Measurements from ENCODE around the gene JAK1. TPM values are rescaled to one million over a fixed set of nuclear protein-coding genes. Genes with fewer than 3 reads are reported as not detected.

The JAK1 gene
- total RNA-seq, 1 experiment from 2014 or later = 138 TPM

DNA sequence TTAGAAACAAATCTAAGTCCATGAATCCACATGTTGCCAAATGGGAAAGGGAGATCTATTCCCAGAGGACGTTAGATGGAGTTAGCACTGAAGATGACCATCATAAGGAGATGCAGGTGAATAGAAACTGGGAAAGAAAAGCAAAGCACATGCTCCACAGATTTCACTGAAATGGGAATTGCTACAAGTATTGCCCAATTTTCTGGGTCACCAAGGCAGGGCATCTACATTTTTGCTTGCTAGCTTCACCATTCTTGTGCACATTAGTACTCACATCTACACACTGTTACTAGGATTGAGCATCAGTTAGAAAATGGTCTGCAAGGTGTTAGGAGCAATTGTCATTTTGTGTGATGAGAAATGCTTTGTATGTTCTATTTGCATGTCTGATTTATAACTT is 99.1 kb downstream of the JAK1 start:
- Histone ChIP-seq H3K36me3 (ENCODE audit: control insufficient read depth, insufficient read depth, low read length) (peaks cover 8% of the 10 kb centered on the region), H3K27ac (ENCODE audit: low read length) (no peak overlapping the region), H3K27me3 (ENCODE audit: control insufficient read depth, insufficient read depth, low read length) (no peaks in the 10 kb centered on the region), H3K4me1 (ENCODE audit: control insufficient read depth, insufficient read depth, low read length) (no peaks in the 10 kb centered on the region), H3K9me3 (ENCODE audit: control insufficient read depth, insufficient read depth, low read depth, low read length) (no peaks in the 10 kb centered on the region), H3K4me3 (ENCODE audit: low read depth in 2 of 2, low read length in 2 of 2) (no peak overlapping the region)
- no TSS peak for BruUV-seq (replicated peaks)
- in situ Hi-C loops (cut with HindIII; ENCODE audit: low pct_unique_long_range_greater_than_20kb, low sequenced_read_pairs) (no loop called here), intact Hi-C loops (cut with micrococcal nuclease; ENCODE audit: unreplicated experiment) (no loop called here)
- TF ChIP-seq, protein P1, sequence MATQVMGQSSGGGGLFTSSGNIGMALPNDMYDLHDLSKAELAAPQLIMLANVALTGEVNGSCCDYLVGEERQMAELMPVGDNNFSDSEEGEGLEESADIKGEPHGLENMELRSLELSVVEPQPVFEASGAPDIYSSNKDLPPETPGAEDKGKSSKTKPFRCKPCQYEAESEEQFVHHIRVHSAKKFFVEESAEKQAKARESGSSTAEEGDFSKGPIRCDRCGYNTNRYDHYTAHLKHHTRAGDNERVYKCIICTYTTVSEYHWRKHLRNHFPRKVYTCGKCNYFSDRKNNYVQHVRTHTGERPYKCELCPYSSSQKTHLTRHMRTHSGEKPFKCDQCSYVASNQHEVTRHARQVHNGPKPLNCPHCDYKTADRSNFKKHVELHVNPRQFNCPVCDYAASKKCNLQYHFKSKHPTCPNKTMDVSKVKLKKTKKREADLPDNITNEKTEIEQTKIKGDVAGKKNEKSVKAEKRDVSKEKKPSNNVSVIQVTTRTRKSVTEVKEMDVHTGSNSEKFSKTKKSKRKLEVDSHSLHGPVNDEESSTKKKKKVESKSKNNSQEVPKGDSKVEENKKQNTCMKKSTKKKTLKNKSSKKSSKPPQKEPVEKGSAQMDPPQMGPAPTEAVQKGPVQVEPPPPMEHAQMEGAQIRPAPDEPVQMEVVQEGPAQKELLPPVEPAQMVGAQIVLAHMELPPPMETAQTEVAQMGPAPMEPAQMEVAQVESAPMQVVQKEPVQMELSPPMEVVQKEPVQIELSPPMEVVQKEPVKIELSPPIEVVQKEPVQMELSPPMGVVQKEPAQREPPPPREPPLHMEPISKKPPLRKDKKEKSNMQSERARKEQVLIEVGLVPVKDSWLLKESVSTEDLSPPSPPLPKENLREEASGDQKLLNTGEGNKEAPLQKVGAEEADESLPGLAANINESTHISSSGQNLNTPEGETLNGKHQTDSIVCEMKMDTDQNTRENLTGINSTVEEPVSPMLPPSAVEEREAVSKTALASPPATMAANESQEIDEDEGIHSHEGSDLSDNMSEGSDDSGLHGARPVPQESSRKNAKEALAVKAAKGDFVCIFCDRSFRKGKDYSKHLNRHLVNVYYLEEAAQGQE (IDR thresholded peaks at IDR 0.05; ENCODE audit: insufficient read depth in 1 of 2, low read depth in 2 of 2, low read length in 1 of 2) = no peak
- TF ChIP-seq, protein P2, sequence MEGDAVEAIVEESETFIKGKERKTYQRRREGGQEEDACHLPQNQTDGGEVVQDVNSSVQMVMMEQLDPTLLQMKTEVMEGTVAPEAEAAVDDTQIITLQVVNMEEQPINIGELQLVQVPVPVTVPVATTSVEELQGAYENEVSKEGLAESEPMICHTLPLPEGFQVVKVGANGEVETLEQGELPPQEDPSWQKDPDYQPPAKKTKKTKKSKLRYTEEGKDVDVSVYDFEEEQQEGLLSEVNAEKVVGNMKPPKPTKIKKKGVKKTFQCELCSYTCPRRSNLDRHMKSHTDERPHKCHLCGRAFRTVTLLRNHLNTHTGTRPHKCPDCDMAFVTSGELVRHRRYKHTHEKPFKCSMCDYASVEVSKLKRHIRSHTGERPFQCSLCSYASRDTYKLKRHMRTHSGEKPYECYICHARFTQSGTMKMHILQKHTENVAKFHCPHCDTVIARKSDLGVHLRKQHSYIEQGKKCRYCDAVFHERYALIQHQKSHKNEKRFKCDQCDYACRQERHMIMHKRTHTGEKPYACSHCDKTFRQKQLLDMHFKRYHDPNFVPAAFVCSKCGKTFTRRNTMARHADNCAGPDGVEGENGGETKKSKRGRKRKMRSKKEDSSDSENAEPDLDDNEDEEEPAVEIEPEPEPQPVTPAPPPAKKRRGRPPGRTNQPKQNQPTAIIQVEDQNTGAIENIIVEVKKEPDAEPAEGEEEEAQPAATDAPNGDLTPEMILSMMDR (IDR thresholded peaks at IDR 0.05) = no peak
- ChIA-PET POLR2A (interaction anchor here (0.7 kb wide), 1 partner anchor 12 kb away, joined by 4 read pairs; no protein-coding TSS in a partner anchor), CTCF (no interaction called here)
- no peak for DNase-seq (ENCODE audit: low read depth, low spot score)
- ATAC-seq = no peak

DNA sequence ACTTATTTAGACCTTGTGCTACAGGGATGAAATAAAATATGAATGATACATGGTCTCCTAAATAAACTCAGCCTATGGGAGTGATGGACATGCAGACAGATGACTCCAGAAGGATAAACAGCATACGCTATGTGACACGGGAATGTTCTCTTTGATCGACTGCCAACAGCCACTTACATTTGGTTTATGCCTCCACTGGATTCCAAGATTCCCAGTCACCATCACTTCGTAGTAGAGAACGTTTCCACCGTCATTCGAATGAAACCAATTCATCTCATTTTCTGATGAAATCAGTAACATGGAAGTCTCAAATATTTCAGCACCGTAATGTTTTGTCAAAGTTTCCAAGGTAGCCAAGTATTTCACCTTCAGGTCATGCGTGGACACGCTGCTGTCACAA is 99.7 kb downstream of the JAK1 start:
- no peaks in the 10 kb centered on the region for H3K9me3 ChIP-seq (ENCODE audit: control insufficient read depth, insufficient read depth, low read depth, low read length)
- intact Hi-C loops (cut with micrococcal nuclease; ENCODE audit: unreplicated experiment) (no loop called here), in situ Hi-C loops (cut with HindIII; ENCODE audit: low pct_unique_long_range_greater_than_20kb, low sequenced_read_pairs) (no loop called here)
- DNase-seq (ENCODE audit: low read depth, low spot score) (no peak), ATAC-seq (no peak)
- TF ChIP-seq, protein P1 (IDR thresholded peaks at IDR 0.05; ENCODE audit: insufficient read depth in 1 of 2, low read depth in 2 of 2, low read length in 1 of 2) = no peak
- ChIA-PET POLR2A (no interaction called here), CTCF (no interaction called here)
- no peak overlapping the region for H3K4me3 ChIP-seq (ENCODE audit: low read depth in 2 of 2, low read length in 2 of 2)
- H3K27ac ChIP-seq (ENCODE audit: low read length) = no peak overlapping the region
- H3K36me3 ChIP-seq (ENCODE audit: control insufficient read depth, insufficient read depth, low read length) = peaks cover 8% of the 10 kb centered on the region
- no peaks in the 10 kb centered on the region for H3K27me3 ChIP-seq (ENCODE audit: control insufficient read depth, insufficient read depth, low read length)
- BruUV-seq (replicated peaks) = no TSS peak
- H3K4me1 ChIP-seq (ENCODE audit: control insufficient read depth, insufficient read depth, low read length) = peaks cover 3% of the 10 kb centered on the region; the same call in 1 of the 2 replicates

All from Panc1 (cell line).